HEK293 (cell line): ENCODE data around the gene SLFN11.
A peak's percentile ranks its signal among the peaks of the same experiment; 100 is the strongest.
"Not testable (repeated sequence)": the region's sequence is repeated elsewhere in the genome, so short reads cannot be mapped to it uniquely, and the experiment has no call there.

Experiments used
- CTCF ChIA-PET: fragments of 350-600 bp; formaldehyde crosslinking; extraction: SDS; loops from one replicate; lab custom pipeline; 2021; ENCODE audit warnings: antibody characterized with exemption; lab: Yijun Ruan, JAX
- POLR2A ChIA-PET: fragments of 300-600 bp; formaldehyde crosslinking; extraction: SDS; loops from one replicate; lab custom pipeline; 2020; ENCODE audit warnings: antibody characterized with exemption, inconsistent platforms; lab: Yijun Ruan, JAX
- H3K27ac ChIP-seq: fragments of 200-500 bp; sonication (Bioruptor generic); 2 replicates; pipeline ENCODE4 v1.5.1; 2014; ENCODE audit warnings: low read depth, low read length, control low read depth, inconsistent platforms; ENCODE audit errors: extremely low read depth
- H3K36me3 ChIP-seq, 2 experiments: fragments of 200-500 bp in 1 of 2; sonication (Bioruptor generic) in 1 of 2; 1 replicate in 1 of 2; 2 replicates in 1 of 2; pipeline ENCODE4 v1.5.1; 2014 to 2017; ENCODE audit warnings: inconsistent platforms in 2 of 2, low read length in 2 of 2; ENCODE audit not compliant: control insufficient read depth in 2 of 2, insufficient read depth in 1 of 2
- H3K4me1 ChIP-seq: fragments of 200-500 bp; sonication (Bioruptor generic); 2 replicates; pipeline ENCODE4 v1.5.1; 2014; ENCODE audit warnings: mild to moderate bottlenecking, low read length, inconsistent platforms; ENCODE audit not compliant: control insufficient read depth, insufficient read depth
- H3K4me3 ChIP-seq: 2 replicates; pipeline ENCODE4 v1.5.1; 2011; ENCODE audit warnings: low read depth, mild to moderate bottlenecking, control low read depth, low read length, moderate library complexity
- H3K9me3 ChIP-seq: fragments of 200-500 bp; sonication (Bioruptor generic); 2 replicates; pipeline ENCODE4 v1.5.1; 2014; ENCODE audit warnings: low read depth, low read length, inconsistent platforms; ENCODE audit not compliant: control insufficient read depth, insufficient read depth
- IKZF3 ChIP-seq: fragments of 450-650 bp; IDR thresholded peaks from 2 replicates; pipeline ENCODE4 v1.5.0; 2018; ENCODE audit warnings: missing biosample characterization, mild to moderate bottlenecking, missing genetic modification characterization, moderate library complexity
- KLF16 ChIP-seq: fragments of 450-650 bp; formaldehyde crosslinking; IDR thresholded peaks from 2 replicates; pipeline ENCODE4 v1.5.1; 2017; ENCODE audit warnings: missing biosample characterization, missing genetic modification characterization
- RBAK ChIP-seq: fragments of 450-650 bp; formaldehyde crosslinking; IDR thresholded peaks from 2 replicates; pipeline ENCODE4 v1.5.1; 2016; ENCODE audit warnings: missing biosample characterization, missing genetic modification characterization
- SP3 ChIP-seq: fragments of 450-650 bp; formaldehyde crosslinking; IDR thresholded peaks from 2 replicates; pipeline ENCODE4 v1.5.1; 2016; ENCODE audit warnings: missing biosample characterization, missing genetic modification characterization
- ZBTB8A ChIP-seq: fragments of 450-650 bp; formaldehyde crosslinking; IDR thresholded peaks from 2 replicates; pipeline ENCODE4 v1.5.1; 2016; ENCODE audit warnings: missing biosample characterization, missing genetic modification characterization
- ZNF10 ChIP-seq: fragments of 450-650 bp; formaldehyde crosslinking; IDR thresholded peaks from 2 replicates; pipeline ENCODE4 v1.5.1; 2017; ENCODE audit warnings: missing biosample characterization, missing genetic modification characterization
- ZNF121 ChIP-seq: fragments of 450-650 bp; formaldehyde crosslinking; IDR thresholded peaks from 2 replicates; pipeline ENCODE4 v1.5.1; 2016; ENCODE audit warnings: missing biosample characterization, missing genetic modification characterization
- ZNF133 ChIP-seq: fragments of 450-650 bp; formaldehyde crosslinking; IDR thresholded peaks from 2 replicates; pipeline ENCODE4 v1.5.1; 2016; ENCODE audit warnings: missing biosample characterization, missing genetic modification characterization
- ZNF155 ChIP-seq: fragments of 450-650 bp; formaldehyde crosslinking; IDR thresholded peaks from 2 replicates; pipeline ENCODE4 v1.5.1; 2016; ENCODE audit warnings: missing biosample characterization, missing genetic modification characterization
- ZNF19 ChIP-seq: fragments of 450-650 bp; formaldehyde crosslinking; IDR thresholded peaks from 2 replicates; pipeline ENCODE4; 2016; ENCODE audit warnings: missing biosample characterization, missing genetic modification characterization, low read depth
- ZNF248 ChIP-seq: fragments of 450-650 bp; formaldehyde crosslinking; IDR thresholded peaks from 2 replicates; pipeline ENCODE4 v1.5.1; 2017; ENCODE audit warnings: missing biosample characterization, missing genetic modification characterization
- ZNF654 ChIP-seq: fragments of 450-650 bp; formaldehyde crosslinking; IDR thresholded peaks from 2 replicates; pipeline ENCODE4 v1.5.1; 2016; ENCODE audit warnings: low read depth, missing biosample characterization, missing genetic modification characterization
- ZNF660 ChIP-seq: fragments of 450-650 bp; IDR thresholded peaks from 2 replicates; pipeline ENCODE4 v1.5.1; 2018; ENCODE audit warnings: missing biosample characterization, mild to moderate bottlenecking, missing genetic modification characterization
- ZNF76 ChIP-seq: fragments of 450-650 bp; formaldehyde crosslinking; IDR thresholded peaks from 2 replicates; pipeline ENCODE4; 2016; ENCODE audit warnings: low read depth, missing biosample characterization, missing genetic modification characterization, borderline replicate concordance
- ZNF768 ChIP-seq: fragments of 450-650 bp; formaldehyde crosslinking; IDR thresholded peaks from 2 replicates; pipeline ENCODE4 v1.5.1; 2018; ENCODE audit warnings: missing biosample characterization, mild to moderate bottlenecking, missing genetic modification characterization
- ZSCAN4 ChIP-seq: fragments of 450-650 bp; formaldehyde crosslinking; IDR thresholded peaks from 2 replicates; pipeline ENCODE4 v1.5.1; 2017; ENCODE audit warnings: missing biosample characterization, missing genetic modification characterization
- TF ChIP-seq, protein P1 (sequence below): sonication (generic); formaldehyde crosslinking; IDR thresholded peaks from 2 replicates; pipeline ENCODE4 v1.8.1; 2022; ENCODE audit warnings: mild to moderate bottlenecking, moderate library complexity, missing genetic modification reagents
- TF ChIP-seq, protein P2 (sequence below): fragments of 450-650 bp; formaldehyde crosslinking; IDR thresholded peaks from 2 replicates; pipeline ENCODE4 v1.5.1; 2016; ENCODE audit warnings: missing biosample characterization, missing genetic modification characterization

The SLFN11 gene

DNA sequence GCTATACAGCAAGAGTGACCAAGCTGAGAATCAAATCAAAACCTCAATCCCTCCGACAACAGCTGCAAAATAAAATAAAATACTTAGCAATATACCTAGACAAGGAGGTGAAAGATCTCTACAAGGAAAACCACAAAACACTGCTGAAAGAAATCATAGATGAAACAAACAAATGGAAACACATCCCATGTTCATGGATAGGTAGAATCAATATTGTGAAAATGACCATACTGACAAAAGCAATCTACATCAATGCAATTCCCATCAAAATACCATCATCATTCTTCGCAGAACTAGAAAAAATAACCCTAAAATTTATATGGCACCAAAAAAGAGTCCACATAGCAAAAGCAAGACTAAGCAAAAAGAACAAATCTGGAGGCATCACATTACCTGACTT is 41.3 kb upstream of the SLFN11 start:
- POLR2A ChIA-PET, H3K4me1 ChIP-seq, H3K36me3 ChIP-seq, H3K27ac ChIP-seq: not testable (repeated sequence)
- TF ChIP-seq ZNF248 (tag by site-specific recombination) = peak; percentile 95
- TF ChIP-seq, all 188 proteins: peak for 1; not testable (repeated sequence) for 187
- not testable (repeated sequence) for H3K9me3 ChIP-seq, H3K4me3 ChIP-seq
- CTCF ChIA-PET = interaction anchor here (0.7 to 1.3 kb wide), 4 partner anchors 15 to 124 kb away, joined by 3 to 4 read pairs (median 3); no protein-coding TSS in a partner anchor

DNA sequence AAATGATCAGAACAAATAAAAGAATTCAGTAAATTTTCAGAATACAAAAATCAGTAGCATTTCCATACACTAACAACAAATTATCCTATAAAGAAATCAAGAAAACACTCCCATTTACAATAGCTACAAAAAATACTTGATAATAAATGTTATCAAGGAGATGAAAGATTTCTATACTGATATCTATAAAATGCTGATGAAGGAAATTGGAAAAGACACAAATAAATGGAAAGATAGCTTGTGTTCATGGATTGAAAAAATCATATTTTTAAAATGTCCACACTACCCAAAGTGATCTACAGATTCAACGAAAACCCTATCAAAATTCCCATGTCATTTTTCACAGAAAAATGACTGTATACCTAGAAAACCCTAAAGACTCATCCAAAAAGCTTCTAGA is 40.8 kb upstream of the SLFN11 start:
- POLR2A ChIA-PET = no interaction called here
- no peak overlapping the region for H3K27ac ChIP-seq
- H3K4me3 ChIP-seq = no peak overlapping the region
- no peak for TF ChIP-seq IKZF3 (tag by site-specific recombination)
- CTCF ChIA-PET = interaction anchor here (0.7 to 1.3 kb wide), 4 partner anchors 15 to 124 kb away, joined by 3 to 4 read pairs (median 3); no protein-coding TSS in a partner anchor
- no peaks in the 10 kb centered on the region; the same call in 1 of the 2 replicates for H3K9me3 ChIP-seq
- peaks cover 0 to 3% of the 10 kb centered on the region in 2 experiments; a peak in 2 of 3 replicates for H3K36me3 ChIP-seq
- H3K4me1 ChIP-seq = no peaks in the 10 kb centered on the region

GRCh38 chr17:35407531-35407930 is 34.1 kb upstream of the SLFN11 start:
- ChIA-PET CTCF (interaction anchor here (0.5 kb wide), 1 partner anchor 20 kb away, joined by 3 read pairs; no protein-coding TSS in a partner anchor), POLR2A (no interaction called here)
- Histone ChIP-seq H3K4me3 (no peak overlapping the region), H3K4me1 (no peaks in the 10 kb centered on the region), H3K36me3 (peaks cover 0 to 4% of the 10 kb centered on the region in 2 experiments; a peak in 1 of 3 replicates), H3K9me3 (no peaks in the 10 kb centered on the region), H3K27ac (no peak overlapping the region)
- TF ChIP-seq ZNF133 (tag by site-specific recombination) (no peak), KLF16 (tag by site-specific recombination) (no peak), ZNF10 (tag by site-specific recombination) (no peak), ZNF121 (tag by site-specific recombination) (no peak), SP3 (tag by site-specific recombination) (no peak), ZSCAN4 (no peak), ZNF768 (tag by site-specific recombination) (no peak), ZBTB8A (no peak), ZNF76 (tag by site-specific recombination) (no peak), ZNF654 (no peak), ZNF155 (tag by site-specific recombination) (no peak), ZNF660 (tag by site-specific recombination) (no peak), ZNF19 (tag by site-specific recombination) (no peak), RBAK (tag by site-specific recombination) (no peak)
- TF ChIP-seq, protein P1, sequence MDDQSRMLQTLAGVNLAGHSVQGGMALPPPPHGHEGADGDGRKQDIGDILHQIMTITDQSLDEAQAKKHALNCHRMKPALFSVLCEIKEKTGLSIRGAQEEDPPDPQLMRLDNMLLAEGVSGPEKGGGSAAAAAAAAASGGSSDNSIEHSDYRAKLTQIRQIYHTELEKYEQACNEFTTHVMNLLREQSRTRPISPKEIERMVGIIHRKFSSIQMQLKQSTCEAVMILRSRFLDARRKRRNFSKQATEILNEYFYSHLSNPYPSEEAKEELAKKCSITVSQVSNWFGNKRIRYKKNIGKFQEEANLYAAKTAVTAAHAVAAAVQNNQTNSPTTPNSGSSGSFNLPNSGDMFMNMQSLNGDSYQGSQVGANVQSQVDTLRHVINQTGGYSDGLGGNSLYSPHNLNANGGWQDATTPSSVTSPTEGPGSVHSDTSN = no peak
- TF ChIP-seq, protein P2, sequence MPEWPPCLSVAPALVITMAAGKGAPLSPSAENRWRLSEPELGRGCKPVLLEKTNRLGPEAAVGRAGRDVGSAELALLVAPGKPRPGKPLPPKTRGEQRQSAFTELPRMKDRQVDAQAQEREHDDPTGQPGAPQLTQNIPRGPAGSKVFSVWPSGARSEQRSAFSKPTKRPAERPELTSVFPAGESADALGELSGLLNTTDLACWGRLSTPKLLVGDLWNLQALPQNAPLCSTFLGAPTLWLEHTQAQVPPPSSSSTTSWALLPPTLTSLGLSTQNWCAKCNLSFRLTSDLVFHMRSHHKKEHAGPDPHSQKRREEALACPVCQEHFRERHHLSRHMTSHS (tag by site-specific recombination) = no peak
